HG03432 (cell line): ENCODE data around the gene ARIH1.
"Not testable (repeated sequence)": the region's sequence is repeated elsewhere in the genome, so short reads cannot be mapped to it uniquely, and the experiment has no call there.

ENCODE experiments used
- ATAC-seq: cut with Tn5 transposase; IDR thresholded peaks from one replicate; pipeline ENCODE4 v1.9.1; 2021; ENCODE audit warnings: mild to moderate bottlenecking, moderate library complexity; ENCODE audit not compliant: unreplicated experiment

ARIH1 gene

GRCh38 chr15:72473614-72474465 lies at the start of gene ARIH1:
Gene ARIH1, plus strand, starts transcription at chr15:72474330. Its CDS starts 310 bp downstream, at chr15:72474640.
- ATAC-seq, result peak; percentile 81

GRCh38 chr15:72426753-72427152 lies 47.4 kb upstream of the ARIH1 start:
- no peak for ATAC-seq

GRCh38 chr15:72437650-72438316 lies 36.3 kb upstream of the ARIH1 start:
- no peak for ATAC-seq

- not testable (repeated sequence) for ATAC-seq
Observed at GRCh38 chr15:72442848-72443247, 31.3 kb upstream of the ARIH1 start.

GRCh38 chr15:72445426-72445825 lies 28.7 kb upstream of the ARIH1 start:
- no peak for ATAC-seq

- no peak for ATAC-seq
Observed at GRCh38 chr15:72450805-72451204, 23.3 kb upstream of the ARIH1 start.

- no peak for ATAC-seq
Observed at GRCh38 chr15:72451224-72451623, 22.9 kb upstream of the ARIH1 start.

GRCh38 chr15:72456684-72457083 lies 17.4 kb upstream of the ARIH1 start:
- ATAC-seq, result no peak

- ATAC-seq, result no peak
Observed at GRCh38 chr15:72460402-72460801, 13.7 kb upstream of the ARIH1 start.

- ATAC-seq, result no peak
Observed at GRCh38 chr15:72463702-72464101, 10.4 kb upstream of the ARIH1 start.

GRCh38 chr15:72464251-72464650 lies 9.9 kb upstream of the ARIH1 start:
- no peak for ATAC-seq

- no peak for ATAC-seq
Observed at GRCh38 chr15:72468103-72468502, 6.0 kb upstream of the ARIH1 start.

GRCh38 chr15:72472992-72473610 lies 1.0 kb upstream of the ARIH1 start:
- no peak for ATAC-seq

- peak; percentile 19 for ATAC-seq
Observed at GRCh38 chr15:72474466-72474911, 359 bp downstream of the ARIH1 start.

GRCh38 chr15:72474912-72475628 lies 940 bp downstream of the ARIH1 start:
- ATAC-seq, result peak; percentile 42

GRCh38 chr15:72475674-72476073 lies 1.5 kb downstream of the ARIH1 start:
- ATAC-seq, result no peak

- not testable (repeated sequence) for ATAC-seq
Observed at GRCh38 chr15:72476330-72476729, 2.2 kb downstream of the ARIH1 start.

- ATAC-seq, result no peak
Observed at GRCh38 chr15:72481015-72481659, 7.0 kb downstream of the ARIH1 start.

- ATAC-seq, result no peak
Observed at GRCh38 chr15:72482275-72482674, 8.1 kb downstream of the ARIH1 start.

GRCh38 chr15:72483279-72483678 lies 9.1 kb downstream of the ARIH1 start:
- ATAC-seq, result no peak
